GM12891 (cell line): Measurements from ENCODE around the gene SLC25A6.

ENCODE experiments used
- PAX5 ChIP-seq: IDR thresholded peaks from 2 replicates; pipeline ENCODE4 v1.6.1; 2011; ENCODE audit warnings: low read length, moderate library complexity, mild to moderate bottlenecking; ENCODE audit not compliant: insufficient read depth, severe bottlenecking
- POLR2A ChIP-seq: IDR thresholded peaks from 2 replicates; pipeline ENCODE4 v1.6.1; 2011; ENCODE audit warnings: low read depth, low read length, control low read depth
- POLR2AphosphoS5 ChIP-seq: IDR thresholded peaks from 2 replicates; pipeline ENCODE4 v1.6.1; 2011; ENCODE audit warnings: low read depth, low read length, control low read depth
- POU2F2 ChIP-seq: IDR thresholded peaks from 2 replicates; pipeline ENCODE4 v1.6.1; 2011; ENCODE audit warnings: low read depth, mild to moderate bottlenecking, control low read depth, low read length, moderate library complexity
- SPI1 ChIP-seq: IDR thresholded peaks from 2 replicates; pipeline ENCODE4 v1.6.1; 2011; ENCODE audit warnings: low read depth, low read length, control low read depth
- TAF1 ChIP-seq: IDR thresholded peaks from 2 replicates; pipeline ENCODE4 v1.6.1; 2011; ENCODE audit warnings: low read depth, low read length, control low read depth

DNA sequence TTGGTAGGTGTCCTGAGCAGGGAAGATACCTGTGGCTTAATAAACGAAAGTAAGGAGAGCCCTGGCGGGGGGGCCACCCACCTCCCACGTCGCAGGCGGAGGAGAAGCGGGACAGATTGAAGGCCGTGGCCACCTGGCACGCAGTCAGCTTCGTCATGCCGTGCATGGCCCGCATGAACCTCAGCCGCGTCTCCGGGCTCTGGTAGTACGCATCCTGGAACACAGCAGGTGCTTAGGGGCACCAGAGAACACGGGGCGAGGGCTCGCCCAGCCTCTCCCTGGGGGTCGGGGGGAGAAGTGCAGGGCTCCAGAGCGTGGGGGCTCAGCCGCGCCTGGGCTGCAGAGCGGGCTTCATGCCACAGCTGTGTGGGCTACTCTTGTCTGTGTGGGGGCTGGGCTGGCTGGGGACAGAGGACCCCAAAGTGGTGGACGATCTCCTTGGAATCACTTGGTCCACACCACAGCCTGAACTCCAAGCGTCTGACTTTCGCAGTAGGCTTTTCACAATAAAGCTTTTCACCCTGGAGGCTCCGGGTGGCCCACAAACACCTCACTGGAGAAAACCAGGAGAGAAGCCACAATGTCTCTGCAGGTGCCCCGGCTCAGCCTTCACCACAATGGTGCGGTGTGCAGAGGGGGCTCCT is 27.1 kb upstream of the SLC25A6 start:
- TF ChIP-seq TAF1 (no peak), SPI1 (no peak), POLR2AphosphoS5 (peak; percentile 70; the same call in 1 of the 2 replicates), POLR2A (no peak), POU2F2 (no peak), PAX5 (no peak)
